ENCODE data around the gene DIP2A. TPM values are rescaled to one million over a fixed set of nuclear protein-coding genes. Genes with fewer than 3 reads are reported as not detected.
"Not testable (repeated sequence)": the region's sequence is repeated elsewhere in the genome, so short reads cannot be mapped to it uniquely, and the experiment has no call there.

The DIP2A gene
- total RNA-seq, 4 donors from 2014 or later = 42.3 to 141 (median 52.8) TPM

DNA sequence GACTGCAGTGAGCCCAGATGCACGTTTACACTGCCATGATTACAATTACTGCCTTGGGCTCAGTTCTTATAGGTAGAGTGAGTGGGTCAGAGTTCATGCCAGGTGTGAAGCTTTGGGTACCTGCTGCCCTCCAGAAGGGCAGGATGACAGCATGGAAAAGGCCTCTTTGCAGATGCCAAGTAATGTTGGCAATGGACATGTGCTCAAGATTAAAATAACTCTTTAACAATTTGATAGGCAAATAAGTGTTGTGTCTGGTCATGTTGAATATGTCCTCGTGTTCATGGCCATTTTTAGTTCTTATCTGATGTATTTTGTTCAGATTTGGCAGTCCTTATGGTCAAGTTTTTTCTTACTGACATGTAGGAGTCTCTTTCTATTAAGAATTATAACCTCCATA lies 111.4 kb downstream of the DIP2A start:
- Histone ChIP-seq H3K36me3 (peaks cover 68% of the 10 kb centered on the region), H3K27ac (no peak overlapping the region), H3K4me1 (no peaks in the 10 kb centered on the region), H3K4me3 (no peak overlapping the region), H3K9me3 (no peaks in the 10 kb centered on the region), H3K27me3 (no peaks in the 10 kb centered on the region)
- DNase-seq (ENCODE audit: low spot score in 2 of 2) = no peak
- 57% methylated on average over 2 of the region's 2 CpGs for WGBS
- no peak for TF ChIP-seq EP300 (IDR thresholded peaks at IDR 0.05)
- no peak for TF ChIP-seq POLR2AphosphoS5 (IDR thresholded peaks at IDR 0.05)
- TF ChIP-seq, protein P1, sequence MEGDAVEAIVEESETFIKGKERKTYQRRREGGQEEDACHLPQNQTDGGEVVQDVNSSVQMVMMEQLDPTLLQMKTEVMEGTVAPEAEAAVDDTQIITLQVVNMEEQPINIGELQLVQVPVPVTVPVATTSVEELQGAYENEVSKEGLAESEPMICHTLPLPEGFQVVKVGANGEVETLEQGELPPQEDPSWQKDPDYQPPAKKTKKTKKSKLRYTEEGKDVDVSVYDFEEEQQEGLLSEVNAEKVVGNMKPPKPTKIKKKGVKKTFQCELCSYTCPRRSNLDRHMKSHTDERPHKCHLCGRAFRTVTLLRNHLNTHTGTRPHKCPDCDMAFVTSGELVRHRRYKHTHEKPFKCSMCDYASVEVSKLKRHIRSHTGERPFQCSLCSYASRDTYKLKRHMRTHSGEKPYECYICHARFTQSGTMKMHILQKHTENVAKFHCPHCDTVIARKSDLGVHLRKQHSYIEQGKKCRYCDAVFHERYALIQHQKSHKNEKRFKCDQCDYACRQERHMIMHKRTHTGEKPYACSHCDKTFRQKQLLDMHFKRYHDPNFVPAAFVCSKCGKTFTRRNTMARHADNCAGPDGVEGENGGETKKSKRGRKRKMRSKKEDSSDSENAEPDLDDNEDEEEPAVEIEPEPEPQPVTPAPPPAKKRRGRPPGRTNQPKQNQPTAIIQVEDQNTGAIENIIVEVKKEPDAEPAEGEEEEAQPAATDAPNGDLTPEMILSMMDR (IDR thresholded peaks at IDR 0.05) = no peak
- no peak for TF ChIP-seq POLR2A (IDR thresholded peaks at IDR 0.05)

DNA sequence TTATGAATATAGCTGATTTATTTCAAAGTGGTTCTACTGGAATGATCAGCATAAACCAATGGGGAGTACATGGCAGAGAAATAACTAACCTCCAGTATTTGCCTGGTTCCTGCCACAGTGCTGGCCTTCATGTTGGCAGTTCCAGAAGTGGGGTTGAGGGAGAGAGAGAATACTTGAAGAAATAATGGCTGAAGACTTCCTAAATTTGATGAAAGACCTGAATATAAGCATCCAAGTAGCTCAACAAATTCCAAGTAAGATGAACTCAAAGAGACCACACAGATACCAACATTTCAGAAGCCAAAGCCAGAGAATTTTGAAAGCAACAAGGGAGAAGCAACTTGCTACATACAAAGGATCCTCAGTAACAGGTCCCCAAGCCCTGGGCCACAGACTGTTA lies 111.9 kb downstream of the DIP2A start:
- TF ChIP-seq POLR2AphosphoS5 (IDR thresholded peaks at IDR 0.05) (no peak), EP300 (IDR thresholded peaks at IDR 0.05) (no peak), POLR2A (IDR thresholded peaks at IDR 0.05) (no peak)
- TF ChIP-seq, protein P1 (IDR thresholded peaks at IDR 0.05) = no peak
- H3K36me3 ChIP-seq = peaks cover 62% of the 10 kb centered on the region

DNA sequence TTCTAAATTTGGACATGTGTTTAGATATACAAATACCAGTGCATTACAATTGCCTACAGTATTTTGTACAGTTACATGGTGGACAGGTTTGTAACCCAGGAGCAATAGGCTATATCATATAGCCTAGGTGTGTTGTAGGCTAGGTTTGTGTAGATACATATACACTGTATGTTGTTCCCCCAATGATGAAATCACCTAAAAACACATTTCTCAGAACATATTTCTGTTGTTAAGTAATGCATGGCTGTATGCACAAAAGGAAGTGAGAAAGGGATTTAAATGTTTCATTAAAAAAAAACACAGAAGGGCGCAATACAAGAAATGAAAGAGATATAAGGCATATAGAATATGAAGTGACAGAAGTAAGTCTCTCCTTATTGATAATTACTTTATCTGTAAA lies 114.2 kb downstream of the DIP2A start:
- Histone ChIP-seq H3K27ac (no peak overlapping the region), H3K4me3 (no peak overlapping the region), H3K9me3 (no peaks in the 10 kb centered on the region), H3K4me1 (no peaks in the 10 kb centered on the region), H3K27me3 (no peaks in the 10 kb centered on the region), H3K36me3 (peaks cover 40% of the 10 kb centered on the region)
- 97% methylated on average over 1 of the region's 1 CpG for WGBS
- TF ChIP-seq, protein P1 (IDR thresholded peaks at IDR 0.05) = no peak
- TF ChIP-seq POLR2AphosphoS5 (IDR thresholded peaks at IDR 0.05) (no peak), POLR2A (IDR thresholded peaks at IDR 0.05) (no peak)
- no peak for DNase-seq (ENCODE audit: low spot score in 2 of 2)

More for the DNA sequence above, 111.9 kb downstream of the DIP2A start:
- no peaks in the 10 kb centered on the region for H3K27me3 ChIP-seq
- no peak for DNase-seq (ENCODE audit: low spot score in 2 of 2)
- H3K4me1 ChIP-seq = no peaks in the 10 kb centered on the region
- H3K27ac ChIP-seq = no peak overlapping the region
- no peaks in the 10 kb centered on the region for H3K9me3 ChIP-seq
- no peak overlapping the region for H3K4me3 ChIP-seq

GRCh38 chr21:46577786-46578185 lies 119.1 kb downstream of the DIP2A start:
- not testable (repeated sequence) for H3K4me3 ChIP-seq; H3K27me3 ChIP-seq; H3K36me3 ChIP-seq; DNase-seq (ENCODE audit: low spot score in 2 of 2); H3K9me3 ChIP-seq; H3K27ac ChIP-seq; H3K4me1 ChIP-seq
- WGBS = 98% methylated on average over 5 of the region's 5 CpGs

DNA sequence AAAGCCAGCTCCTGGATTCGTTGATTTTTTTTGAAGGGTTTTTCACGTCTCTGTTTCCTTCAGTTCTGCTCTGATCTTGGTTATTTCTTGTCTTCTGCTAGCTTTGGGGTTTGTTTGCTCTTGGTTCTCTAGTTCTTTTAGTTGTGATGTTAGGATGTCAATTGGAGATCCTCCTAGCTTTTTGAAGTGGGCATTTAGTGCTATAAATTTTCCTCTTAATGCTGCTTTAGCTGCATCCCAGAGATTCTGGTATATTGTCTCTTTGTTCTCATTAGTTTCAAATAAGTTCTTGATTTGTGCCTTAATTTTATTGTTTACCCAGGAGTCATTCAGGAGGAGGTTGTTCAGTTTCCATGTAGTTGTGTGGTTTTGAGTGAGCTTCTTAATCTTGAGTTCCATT lies 120.7 kb downstream of the DIP2A start:
- not testable (repeated sequence) for H3K36me3 ChIP-seq; H3K4me3 ChIP-seq; H3K9me3 ChIP-seq; H3K4me1 ChIP-seq; H3K27ac ChIP-seq; H3K27me3 ChIP-seq; DNase-seq (ENCODE audit: low spot score in 2 of 2)
- WGBS = 100% methylated on average over 2 of the region's 2 CpGs

GRCh38 chr21:46581780-46582307 lies 123.2 kb downstream of the DIP2A start:
- WGBS = 100% methylated on average over 5 of the region's 5 CpGs
- TF ChIP-seq EP300 (IDR thresholded peaks at IDR 0.05) (no peak), POLR2AphosphoS5 (IDR thresholded peaks at IDR 0.05) (no peak), POLR2A (IDR thresholded peaks at IDR 0.05) (no peak)
- TF ChIP-seq, protein P1 (IDR thresholded peaks at IDR 0.05) = no peak
- H3K4me3 ChIP-seq = no peak overlapping the region
- no peaks in the 10 kb centered on the region for H3K4me1 ChIP-seq
- H3K27ac ChIP-seq = no peak overlapping the region
- H3K9me3 ChIP-seq = peaks cover 10% of the 10 kb centered on the region
- no peaks in the 10 kb centered on the region for H3K36me3 ChIP-seq
- no peak for DNase-seq (ENCODE audit: low spot score in 2 of 2)
- no peaks in the 10 kb centered on the region for H3K27me3 ChIP-seq

All from suprapubic skin (tissue), 4 donors.